H9 (cell line): ENCODE measurements around the gene TSPAN3. TPM values are rescaled to one million over a fixed set of nuclear protein-coding genes. Genes with fewer than 3 reads are reported as not detected.

Source experiments
- DNase-seq: peaks from one replicate; pipeline ENCODE4 v3.0.0-alpha.2; 2017
- H2AFZ ChIP-seq: one replicate; pipeline ENCODE4 v1.6.1; 2013; ENCODE audit warnings: mild to moderate bottlenecking, low read length, control low read depth, moderate library complexity
- H2AK5ac ChIP-seq: 2 replicates; pipeline ENCODE4 v1.6.1; 2013; ENCODE audit warnings: low read length, control low read depth, mixed read lengths; ENCODE audit not compliant: insufficient read length
- H2BK120ac ChIP-seq: one replicate; pipeline ENCODE4 v1.6.1; 2013; ENCODE audit warnings: low read depth, mild to moderate bottlenecking, low read length, control low read depth, inconsistent platforms; ENCODE audit not compliant: poor library complexity, severe bottlenecking
- H2BK12ac ChIP-seq: 2 replicates; pipeline ENCODE4 v1.6.1; 2013; ENCODE audit warnings: low read length, control low read depth, mixed read lengths, low read depth; ENCODE audit not compliant: insufficient read length
- H2BK15ac ChIP-seq: 2 replicates; pipeline ENCODE4 v1.6.1; 2013; ENCODE audit warnings: low read depth, low read length, control low read depth
- H2BK20ac ChIP-seq: one replicate; pipeline ENCODE4 v1.6.1; 2013; ENCODE audit warnings: low read depth, mild to moderate bottlenecking, low read length, control low read depth, inconsistent platforms; ENCODE audit not compliant: poor library complexity, severe bottlenecking
- H2BK5ac ChIP-seq: 2 replicates; pipeline ENCODE4 v1.6.1; 2013; ENCODE audit warnings: low read length, control low read depth, mixed read lengths; ENCODE audit not compliant: insufficient read length
- H3K14ac ChIP-seq: 2 replicates; pipeline ENCODE4 v1.6.1; 2013; ENCODE audit warnings: low read length, control low read depth; ENCODE audit not compliant: insufficient read depth
- H3K18ac ChIP-seq: 2 replicates; pipeline ENCODE4 v1.6.1; 2013; ENCODE audit warnings: low read depth, mild to moderate bottlenecking, mixed read lengths, low read length, control low read depth; ENCODE audit not compliant: insufficient read length
- H3K23ac ChIP-seq: 2 replicates; pipeline ENCODE4 v1.6.1; 2013; ENCODE audit warnings: low read length, control low read depth, mixed read lengths, low read depth; ENCODE audit not compliant: insufficient read length
- H3K23me2 ChIP-seq: 2 replicates; pipeline ENCODE4 v1.6.1; 2013; ENCODE audit warnings: low read depth, mild to moderate bottlenecking, mixed read lengths, low read length, control low read depth; ENCODE audit not compliant: insufficient read length, poor library complexity, severe bottlenecking
- H3K27ac ChIP-seq: 2 replicates; pipeline ENCODE4 v1.5.1; 2013; ENCODE audit warnings: low read length, control low read depth, mixed read lengths, low read depth; ENCODE audit not compliant: insufficient read length
- H3K27me3 ChIP-seq: 2 replicates; pipeline ENCODE4 v1.6.1; 2013; ENCODE audit warnings: low read length, control low read depth, inconsistent platforms; ENCODE audit not compliant: insufficient read depth
- H3K4ac ChIP-seq: 2 replicates; pipeline ENCODE4 v1.6.1; 2013; ENCODE audit warnings: low read depth, mild to moderate bottlenecking, control low read depth, inconsistent platforms, low read length, moderate library complexity
- H3K4me1 ChIP-seq: 2 replicates; pipeline ENCODE4 v1.6.1; 2013; ENCODE audit warnings: low read length, control low read depth, inconsistent platforms; ENCODE audit not compliant: insufficient read depth
- H3K4me2 ChIP-seq: 2 replicates; pipeline ENCODE4 v1.6.1; 2013; ENCODE audit warnings: low read length, control low read depth, mixed read lengths; ENCODE audit not compliant: insufficient read length, insufficient read depth
- H3K56ac ChIP-seq: 2 replicates; pipeline ENCODE4 v1.6.1; 2013; ENCODE audit warnings: low read depth, mild to moderate bottlenecking, mixed read lengths, low read length, control low read depth; ENCODE audit not compliant: insufficient read length
- H3K79me1 ChIP-seq: 2 replicates; pipeline ENCODE4 v1.6.1; 2013; ENCODE audit warnings: low read depth, mild to moderate bottlenecking, moderate library complexity, low read length, control low read depth, inconsistent platforms; ENCODE audit not compliant: insufficient read depth, poor library complexity, severe bottlenecking
- H3K79me2 ChIP-seq: 2 replicates; pipeline ENCODE4 v1.6.1; 2013; ENCODE audit warnings: low read length, control low read depth, inconsistent platforms; ENCODE audit not compliant: insufficient read depth
- H3K9ac ChIP-seq: 2 replicates; pipeline ENCODE4 v1.6.1; 2013; ENCODE audit warnings: low read length, control low read depth, mixed read lengths; ENCODE audit not compliant: insufficient read length; ENCODE audit errors: extremely low read depth
- H3K9me3 ChIP-seq: one replicate; pipeline ENCODE4 v1.6.1; 2013; ENCODE audit warnings: low read depth, low read length, inconsistent platforms; ENCODE audit not compliant: control insufficient read depth
- H3T11ph ChIP-seq: one replicate; pipeline ENCODE4 v1.6.1; 2013; ENCODE audit warnings: mild to moderate bottlenecking, low read length, control low read depth, inconsistent platforms
- H4K20me1 ChIP-seq: one replicate; pipeline ENCODE4 v1.6.1; 2013; ENCODE audit not compliant: control insufficient read depth, insufficient read length, insufficient read depth
- H4K5ac ChIP-seq: 2 replicates; pipeline ENCODE4 v1.6.1; 2013; ENCODE audit warnings: low read depth, mild to moderate bottlenecking, mixed read lengths, low read length, control low read depth; ENCODE audit not compliant: insufficient read length
- H4K8ac ChIP-seq: replicated peaks from 2 replicates; pipeline ENCODE4 v1.6.1; 2013; ENCODE audit warnings: low read length, control low read depth, mixed read lengths, low read depth; ENCODE audit not compliant: insufficient read length
- H4K91ac ChIP-seq: 2 replicates; pipeline ENCODE4 v1.6.1; 2013; ENCODE audit warnings: low read depth, mild to moderate bottlenecking, moderate library complexity, mixed read lengths, low read length, control low read depth; ENCODE audit not compliant: insufficient read length
- H3K27ac Mint-ChIP-seq, 3 experiments: 2 replicates in 2 of 3; 3 replicates in 1 of 3; pipeline ENCODE4 v1.8.0; 2020 to 2021; ENCODE audit warnings: mixed read lengths in 3 of 3, mild to moderate bottlenecking in 1 of 3, moderate library complexity in 1 of 3
- H3K27me3 Mint-ChIP-seq: 2 replicates; pipeline ENCODE4 v1.8.0; 2021; ENCODE audit warnings: low read depth, mild to moderate bottlenecking, moderate library complexity, mixed read lengths
- H3K36me3 Mint-ChIP-seq, 3 experiments: 2 replicates in 2 of 3; 3 replicates in 1 of 3; pipeline ENCODE4 v1.8.0; 2020 to 2021; ENCODE audit warnings: low read depth in 3 of 3, mixed read lengths in 3 of 3; ENCODE audit not compliant: insufficient read depth in 1 of 3
- H3K4me1 Mint-ChIP-seq, 2 experiments: 2 replicates each; pipeline ENCODE4 v1.8.0; 2020; ENCODE audit warnings: mixed read lengths in 2 of 2
- H3K4me3 Mint-ChIP-seq, 2 experiments: 2 replicates in 1 of 2; 3 replicates in 1 of 2; pipeline ENCODE4 v1.8.0; 2020 to 2021; ENCODE audit warnings: mild to moderate bottlenecking in 2 of 2, mixed read lengths in 2 of 2, moderate library complexity in 1 of 2
- H3K9me3 Mint-ChIP-seq, 2 experiments: 2 replicates in 1 of 2; 3 replicates in 1 of 2; pipeline ENCODE4 v1.8.0; 2020; ENCODE audit warnings: mild to moderate bottlenecking in 2 of 2, mixed read lengths in 2 of 2, moderate library complexity in 1 of 2
- CTCF ChIP-seq: fragments of 200-600 bp; sonication (generic); conservative IDR thresholded peaks from 3 replicates; pipeline ENCODE4 v1.8.0; 2021; ENCODE audit warnings: antibody characterized with exemption, mild to moderate bottlenecking
- WGBS: extraction: QIAGEN DNeasy Blood & Tissue Kit; methylation state at CpG from one replicate; pipeline ENCODE4 v1.1.7; 2013; ENCODE audit warnings: missing lambda C conversion rate, low lambda C conversion rate, mixed read lengths; ENCODE audit not compliant: insufficient read length; ENCODE audit errors: extremely low coverage; 5-methylcytosine and 5-hydroxymethylcytosine counted together
- total RNA-seq: library from RNA; stranded (reverse); gene quantifications from 2 replicates; pipeline ENCODE4 v1.2.1, GENCODE V29; 2021

Gene TSPAN3
- total RNA-seq, 1 experiment from 2014 or later = 117 TPM

- H3K4me3 Mint-ChIP-seq = no peak overlapping the region
- Histone ChIP-seq H3K9me3 (no peaks in the 10 kb centered on the region), H3T11ph (no peak overlapping the region), H3K18ac (no peak overlapping the region), H3K23me2 (no peaks in the 10 kb centered on the region), H2AK5ac (no peak overlapping the region), H2BK20ac (no peak overlapping the region), H4K8ac (no peak overlapping the region), H3K56ac (no peak overlapping the region), H2BK120ac (no peak overlapping the region), H2BK15ac (no peak overlapping the region), H3K9ac (no peak overlapping the region), H3K4me1 (no peaks in the 10 kb centered on the region), H3K79me2 (no peaks in the 10 kb centered on the region), H3K4ac (no peak overlapping the region), H3K27ac (no peak overlapping the region), H4K91ac (no peak overlapping the region), H3K4me2 (no peak overlapping the region), H4K5ac (no peak overlapping the region), H2AFZ (no peak overlapping the region), H3K79me1 (no peaks in the 10 kb centered on the region), H3K14ac (no peak overlapping the region), H2BK5ac (no peak overlapping the region), H4K20me1 (no peaks in the 10 kb centered on the region), H3K27me3 (no peaks in the 10 kb centered on the region), H3K23ac (no peak overlapping the region), H2BK12ac (no peak overlapping the region)
- peak overlapping the region in 1 of 3 experiments; percentile 63; a peak in 1 of 7 replicates for H3K27ac Mint-ChIP-seq
- no CpG with 5 or more reads among the region's 20 CpGs for WGBS
- H3K27me3 Mint-ChIP-seq = no peaks in the 10 kb centered on the region
- peaks cover 8 to 9% of the 10 kb centered on the region in 2 experiments for H3K9me3 Mint-ChIP-seq
- no peak for TF ChIP-seq CTCF
- peaks cover 26 to 63% (median 61%) of the 10 kb centered on the region in 3 experiments for H3K36me3 Mint-ChIP-seq
- H3K4me1 Mint-ChIP-seq = no peaks in the 10 kb centered on the region
- DNase-seq = no peak
Observed at GRCh38 chr15:77042955-77043920, 27.7 kb downstream of the TSPAN3 start.
